G401.6 (cell line): ENCODE measurements around the gene RTKN2.
"Not testable (repeated sequence)": the region's sequence is repeated elsewhere in the genome, so short reads cannot be mapped to it uniquely, and the experiment has no call there.

Source experiments
- FAIRE-seq: peaks from 2 replicates; lab custom pipeline; 2012; peaks lifted over from hg19 to GRCh38; lab: Jason Lieb, UNC

The RTKN2 gene

GRCh38 chr10:62268399-62269114 lies at the start of gene RTKN2:
Gene RTKN2, minus strand, starts transcription at chr10:62268844. Its CDS starts 234 bp downstream, at chr10:62268610.
- FAIRE-seq = no peak

GRCh38 chr10:62317257-62317656 lies 48.6 kb upstream of the RTKN2 start:
- FAIRE-seq = no peak

GRCh38 chr10:62309254-62309653 lies 40.6 kb upstream of the RTKN2 start:
- no peak for FAIRE-seq

GRCh38 chr10:62308101-62308500 lies 39.5 kb upstream of the RTKN2 start:
- FAIRE-seq = no peak

GRCh38 chr10:62307635-62308034 lies 39.0 kb upstream of the RTKN2 start:
- FAIRE-seq = no peak

GRCh38 chr10:62306663-62307062 lies 38.0 kb upstream of the RTKN2 start:
- FAIRE-seq = no peak

- FAIRE-seq = no peak
These were observed 37.2 kb upstream of the RTKN2 start for GRCh38 chr10:62305813-62306212.

GRCh38 chr10:62303922-62304321 lies 35.3 kb upstream of the RTKN2 start:
- FAIRE-seq = no peak

GRCh38 chr10:62302760-62303159 lies 34.1 kb upstream of the RTKN2 start:
- no peak for FAIRE-seq

GRCh38 chr10:62297857-62298256 lies 29.2 kb upstream of the RTKN2 start:
- FAIRE-seq = no peak

GRCh38 chr10:62284221-62284620 lies 15.6 kb upstream of the RTKN2 start:
- no peak for FAIRE-seq

- not testable (repeated sequence) for FAIRE-seq
These were observed 12.7 kb upstream of the RTKN2 start for GRCh38 chr10:62281348-62281747.

- not testable (repeated sequence) for FAIRE-seq
These were observed 11.7 kb upstream of the RTKN2 start for GRCh38 chr10:62280392-62280791.

- no peak for FAIRE-seq
These were observed 9.8 kb upstream of the RTKN2 start for GRCh38 chr10:62278441-62278910.

- FAIRE-seq = no peak
These were observed 9.3 kb upstream of the RTKN2 start for GRCh38 chr10:62277971-62278370.

- no peak for FAIRE-seq
These were observed 1.4 kb upstream of the RTKN2 start for GRCh38 chr10:62270020-62270419.

- FAIRE-seq = no peak
These were observed 631 bp downstream of the RTKN2 start for GRCh38 chr10:62268027-62268398.

GRCh38 chr10:62266611-62267010 lies 2.0 kb downstream of the RTKN2 start:
- no peak for FAIRE-seq

GRCh38 chr10:62266147-62266546 lies 2.5 kb downstream of the RTKN2 start:
- FAIRE-seq = no peak

- FAIRE-seq = no peak
These were observed 3.8 kb downstream of the RTKN2 start for GRCh38 chr10:62264702-62265436.

- FAIRE-seq = no peak
These were observed 4.5 kb downstream of the RTKN2 start for GRCh38 chr10:62264126-62264525.

GRCh38 chr10:62261666-62262065 lies 7.0 kb downstream of the RTKN2 start:
- FAIRE-seq = no peak

- FAIRE-seq = no peak
These were observed 8.6 kb downstream of the RTKN2 start for GRCh38 chr10:62259998-62260397.

- FAIRE-seq = no peak
These were observed 9.2 kb downstream of the RTKN2 start for GRCh38 chr10:62259456-62259855.
